Measurements from ENCODE around the gene OR2C3. TPM values are rescaled to one million over a fixed set of nuclear protein-coding genes. Genes with fewer than 3 reads are reported as not detected.

The OR2C3 gene
- total RNA-seq, 3 donors from 2014 or later: not detected

DNA sequence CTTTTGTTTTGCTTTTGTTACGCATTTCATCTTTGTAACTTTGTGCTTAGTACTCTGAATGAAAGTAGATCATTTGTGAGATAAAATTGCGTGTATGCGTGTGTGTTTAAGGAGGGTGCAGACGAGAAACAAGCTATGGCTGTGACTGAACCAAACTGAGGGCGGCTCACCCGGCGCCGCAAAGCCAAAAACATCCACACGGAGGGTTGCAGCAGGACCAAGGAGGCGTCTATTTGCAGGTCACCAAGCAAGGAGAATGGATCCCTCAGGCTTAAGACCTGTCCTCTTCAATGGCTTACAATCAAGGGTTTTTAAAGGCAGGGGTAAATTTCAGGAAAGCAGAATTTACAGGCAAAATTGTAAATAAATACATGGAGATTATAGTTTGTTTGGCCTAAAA lies 25.5 kb upstream of the OR2C3 start:
- Histone ChIP-seq H3K4me1 (ENCODE audit: low read depth) (no peaks in the 10 kb centered on the region), H3K36me3 (ENCODE audit: low read depth) (no peaks in the 10 kb centered on the region), H3K4me3 (no peak overlapping the region), H3K9me3 (no peaks in the 10 kb centered on the region)
- ATAC-seq (no peak), DNase-seq (no peak)
- TF ChIP-seq, protein P1, sequence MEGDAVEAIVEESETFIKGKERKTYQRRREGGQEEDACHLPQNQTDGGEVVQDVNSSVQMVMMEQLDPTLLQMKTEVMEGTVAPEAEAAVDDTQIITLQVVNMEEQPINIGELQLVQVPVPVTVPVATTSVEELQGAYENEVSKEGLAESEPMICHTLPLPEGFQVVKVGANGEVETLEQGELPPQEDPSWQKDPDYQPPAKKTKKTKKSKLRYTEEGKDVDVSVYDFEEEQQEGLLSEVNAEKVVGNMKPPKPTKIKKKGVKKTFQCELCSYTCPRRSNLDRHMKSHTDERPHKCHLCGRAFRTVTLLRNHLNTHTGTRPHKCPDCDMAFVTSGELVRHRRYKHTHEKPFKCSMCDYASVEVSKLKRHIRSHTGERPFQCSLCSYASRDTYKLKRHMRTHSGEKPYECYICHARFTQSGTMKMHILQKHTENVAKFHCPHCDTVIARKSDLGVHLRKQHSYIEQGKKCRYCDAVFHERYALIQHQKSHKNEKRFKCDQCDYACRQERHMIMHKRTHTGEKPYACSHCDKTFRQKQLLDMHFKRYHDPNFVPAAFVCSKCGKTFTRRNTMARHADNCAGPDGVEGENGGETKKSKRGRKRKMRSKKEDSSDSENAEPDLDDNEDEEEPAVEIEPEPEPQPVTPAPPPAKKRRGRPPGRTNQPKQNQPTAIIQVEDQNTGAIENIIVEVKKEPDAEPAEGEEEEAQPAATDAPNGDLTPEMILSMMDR (IDR thresholded peaks at IDR 0.05): no peak
- intact Hi-C loops (cut with DNase I, micrococcal nuclease): no loop called here

- TF ChIP-seq, protein P1 (IDR thresholded peaks at IDR 0.05): no peak
- Histone ChIP-seq H3K4me1 (ENCODE audit: low read depth) (no peaks in the 10 kb centered on the region), H3K4me3 (no peak overlapping the region), H3K36me3 (ENCODE audit: low read depth) (no peaks in the 10 kb centered on the region), H3K9me3 (no peaks in the 10 kb centered on the region)
- no peak for ATAC-seq
- no peak for DNase-seq
- intact Hi-C loops (cut with DNase I, micrococcal nuclease): no loop called here
Observed at GRCh38 chr1:247557926-247558674, 21.9 kb upstream of the OR2C3 start.

DNA sequence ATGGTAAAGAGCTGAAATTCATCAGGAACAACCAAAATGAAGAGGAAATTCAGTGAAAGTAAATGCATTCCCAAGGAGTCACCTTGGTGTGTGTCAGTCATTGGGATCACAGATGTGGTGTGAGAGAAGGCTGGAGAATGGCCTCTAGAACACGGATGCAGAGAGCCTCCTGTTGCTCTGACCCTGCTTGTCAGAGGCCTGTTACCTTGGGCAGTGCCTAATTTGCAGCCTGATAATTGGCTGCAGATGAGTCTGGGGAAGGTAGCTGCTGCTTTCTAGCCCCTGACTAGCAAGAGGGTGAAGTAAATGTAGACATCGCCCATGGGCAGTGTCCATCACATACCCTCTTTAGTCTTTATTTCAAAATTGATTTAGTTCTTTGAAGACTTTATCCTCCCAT lies 16.0 kb upstream of the OR2C3 start:
- intact Hi-C loops (cut with DNase I, micrococcal nuclease): no loop called here
- DNase-seq: no peak

GRCh38 chr1:247551721-247552120 lies 15.5 kb upstream of the OR2C3 start:
- H3K4me3 ChIP-seq: no peak overlapping the region
- no peaks in the 10 kb centered on the region for H3K36me3 ChIP-seq (ENCODE audit: low read depth)
- no peaks in the 10 kb centered on the region for H3K9me3 ChIP-seq
- ATAC-seq (no peak), DNase-seq (no peak)
- H3K4me1 ChIP-seq (ENCODE audit: low read depth): no peaks in the 10 kb centered on the region
- intact Hi-C loops (cut with DNase I, micrococcal nuclease): no loop called here
- TF ChIP-seq, protein P1 (IDR thresholded peaks at IDR 0.05): no peak

More for the DNA sequence above, 16.0 kb upstream of the OR2C3 start:
- Histone ChIP-seq H3K4me3 (no peak overlapping the region), H3K36me3 (ENCODE audit: low read depth) (no peaks in the 10 kb centered on the region), H3K9me3 (no peaks in the 10 kb centered on the region), H3K4me1 (ENCODE audit: low read depth) (no peaks in the 10 kb centered on the region)
- TF ChIP-seq, protein P1 (IDR thresholded peaks at IDR 0.05): no peak
- no peak for ATAC-seq

DNA sequence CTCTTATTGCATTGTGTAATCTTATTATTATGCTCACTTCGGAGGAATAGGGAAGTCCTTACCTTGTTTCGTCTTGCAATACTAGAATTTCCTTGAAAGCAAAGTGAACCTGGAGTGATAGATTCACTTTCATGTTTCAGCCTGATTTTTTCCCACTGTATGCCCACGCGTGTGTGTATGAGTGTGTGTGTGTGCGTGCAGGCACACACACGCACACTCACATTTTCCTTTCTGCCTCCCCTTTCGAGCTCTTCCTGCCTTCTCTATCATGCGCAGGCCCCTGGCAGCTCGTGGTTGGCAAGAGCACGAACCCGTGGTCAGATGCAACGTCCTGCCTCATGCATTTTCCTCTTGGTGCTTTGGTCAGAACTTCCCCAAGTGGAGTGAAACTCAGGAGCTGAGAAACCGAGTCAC lies 12.5 kb upstream of the OR2C3 start, which contains the start of gene GCSAML:
TSS of gene GCSAML (plus strand) at position 366 of the 414 bp plus-strand sequence. CDS start 58 bp downstream, outside the sequence.
- no peak for ATAC-seq
- no peak within 1 kb of the TSS for H3K4me3 ChIP-seq
- intact Hi-C loops (cut with DNase I, micrococcal nuclease): no loop called here
- H3K9me3 ChIP-seq: no peaks in the 10 kb centered on the region
- no peaks in the 10 kb centered on the region for H3K4me1 ChIP-seq (ENCODE audit: low read depth)
- DNase-seq: no peak
- no peaks in the 10 kb centered on the region for H3K36me3 ChIP-seq (ENCODE audit: low read depth)
- TF ChIP-seq, protein P1 (IDR thresholded peaks at IDR 0.05): no peak

Data from mucosa of descending colon (tissue), 3 donors.